Fibroblast of skin of abdomen (primary cell): Measurements from ENCODE around the gene NHSL2.
A peak's percentile ranks its signal among the peaks of the same experiment; 100 is the strongest.

Experiments
- DNase-seq: peaks from one replicate; pipeline ENCODE4 v3.0.0-alpha.2; 2013

The NHSL2 gene

GRCh38 chrX:72114306-72114705, 203.7 kb downstream of the NHSL2 start:
- DNase-seq = no peak

GRCh38 chrX:72114807-72115206, 204.2 kb downstream of the NHSL2 start:
- no peak for DNase-seq

GRCh38 chrX:72115380-72115779, 204.7 kb downstream of the NHSL2 start:
- DNase-seq = no peak

GRCh38 chrX:72117636-72118210, 207.1 kb downstream of the NHSL2 start:
- DNase-seq = no peak

DNA sequence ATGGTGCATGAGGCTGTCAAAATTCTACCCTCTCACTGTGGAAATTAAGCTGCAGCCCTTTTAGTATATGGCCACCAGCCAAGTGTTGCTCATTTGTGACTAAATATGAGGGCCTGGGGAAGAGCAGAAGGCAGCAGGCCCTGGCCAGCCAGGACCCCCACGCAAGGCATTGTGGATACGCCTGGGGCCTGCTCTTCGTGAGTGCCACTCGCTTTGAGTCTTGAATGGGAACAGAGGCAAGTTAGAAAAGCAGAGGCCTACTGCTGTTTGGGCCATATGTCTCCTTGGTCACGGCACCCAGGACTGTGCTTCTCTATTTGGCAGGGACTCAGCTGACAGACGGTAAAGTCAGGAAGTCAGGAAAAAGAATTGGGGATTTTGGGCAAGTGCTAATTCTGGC, 210.2 kb downstream of the NHSL2 start:
- no peak for DNase-seq

DNA sequence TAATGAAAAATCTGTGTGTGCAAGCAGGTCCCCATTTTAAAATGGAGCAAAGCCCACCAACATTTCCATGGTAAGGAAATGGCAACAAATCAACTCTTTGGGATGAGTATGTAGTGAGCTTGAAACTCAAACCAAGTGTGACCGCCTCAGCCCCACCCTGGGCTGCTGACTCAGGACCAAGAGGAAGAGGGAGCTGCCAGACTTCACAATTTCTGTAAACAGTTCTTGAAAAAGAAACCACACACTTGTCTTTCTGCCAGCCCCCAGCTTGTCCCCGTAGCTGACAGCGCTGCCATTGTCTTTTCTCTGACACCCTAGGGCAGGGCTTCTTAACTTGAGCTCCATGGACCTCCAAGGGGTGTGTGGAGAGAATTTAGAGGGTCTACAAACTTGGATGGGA, 210.7 kb downstream of the NHSL2 start:
- peak; percentile 66 for DNase-seq

DNA sequence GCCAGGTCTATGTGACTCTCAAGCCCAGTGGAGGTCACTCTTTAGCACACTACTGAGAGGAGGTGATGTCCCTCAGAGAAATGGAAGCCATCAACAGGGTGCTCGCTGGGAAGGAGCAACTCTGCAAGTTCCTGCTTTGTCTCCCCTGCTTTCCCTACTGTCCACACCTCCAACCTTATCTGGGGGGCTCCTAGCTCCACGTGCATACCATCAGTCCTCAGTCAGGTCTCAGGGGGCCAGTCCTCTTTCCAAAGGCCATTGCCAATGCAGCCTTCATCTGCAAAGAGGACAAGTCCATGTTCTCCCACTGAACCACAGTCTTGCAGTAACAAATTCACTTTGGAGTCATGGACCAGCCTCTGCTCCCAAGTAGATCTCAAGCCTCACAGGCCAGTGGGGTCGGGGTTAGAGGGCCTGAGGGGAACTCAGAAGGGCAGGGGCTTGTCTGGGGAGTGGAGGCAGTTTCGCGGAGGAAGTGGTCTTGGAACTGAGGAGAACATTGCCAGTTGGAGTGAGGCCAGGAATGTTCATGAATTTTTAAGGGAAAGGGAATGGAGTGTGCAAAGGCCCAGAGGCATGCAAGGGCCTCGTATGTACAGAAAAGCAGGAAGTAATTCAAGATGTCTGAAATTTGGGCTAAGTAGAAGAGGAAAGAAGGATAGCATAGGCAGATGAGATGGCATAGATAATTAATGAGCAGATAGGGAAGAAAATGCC, 212.1 kb downstream of the NHSL2 start:
- no peak for DNase-seq

- DNase-seq = peak; percentile 46
Measured at GRCh38 chrX:72123471-72124185, 213.0 kb downstream of the NHSL2 start.

GRCh38 chrX:72124540-72125201, 214.0 kb downstream of the NHSL2 start:
- DNase-seq = no peak

DNA sequence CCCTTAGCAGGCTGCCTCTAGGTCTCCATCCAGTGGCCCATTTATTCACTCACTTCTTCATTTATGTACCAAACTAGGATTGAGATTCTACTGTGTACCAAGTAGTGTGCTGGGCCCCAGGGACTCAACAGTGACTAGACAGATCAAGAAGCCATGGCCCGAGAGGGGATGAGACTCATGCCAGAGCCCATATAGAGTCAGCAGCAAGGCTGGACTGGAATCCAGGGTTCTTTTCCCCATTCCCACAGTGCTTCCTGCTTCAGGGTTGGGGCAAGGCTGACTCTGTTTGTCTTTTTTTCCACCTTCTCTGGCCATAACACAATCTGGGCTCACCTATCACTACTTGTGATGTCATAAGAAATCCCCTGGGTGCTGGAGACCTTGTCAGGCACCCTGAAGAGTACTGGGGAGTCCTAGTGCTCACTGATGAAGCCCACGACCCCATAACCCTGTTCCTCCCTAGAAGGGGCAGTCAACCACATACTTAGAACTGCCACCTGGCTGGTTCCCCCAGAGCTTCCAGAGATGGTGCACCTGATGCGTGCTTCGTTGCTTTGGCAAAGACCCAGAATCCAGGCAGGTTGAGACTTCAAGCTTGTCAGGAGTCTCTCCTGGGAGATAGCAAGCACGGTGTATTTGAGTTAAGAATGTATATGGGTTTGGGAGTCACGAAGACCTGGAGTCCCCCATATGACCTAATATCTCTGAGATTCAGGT, 214.8 kb downstream of the NHSL2 start:
- DNase-seq = no peak

DNA sequence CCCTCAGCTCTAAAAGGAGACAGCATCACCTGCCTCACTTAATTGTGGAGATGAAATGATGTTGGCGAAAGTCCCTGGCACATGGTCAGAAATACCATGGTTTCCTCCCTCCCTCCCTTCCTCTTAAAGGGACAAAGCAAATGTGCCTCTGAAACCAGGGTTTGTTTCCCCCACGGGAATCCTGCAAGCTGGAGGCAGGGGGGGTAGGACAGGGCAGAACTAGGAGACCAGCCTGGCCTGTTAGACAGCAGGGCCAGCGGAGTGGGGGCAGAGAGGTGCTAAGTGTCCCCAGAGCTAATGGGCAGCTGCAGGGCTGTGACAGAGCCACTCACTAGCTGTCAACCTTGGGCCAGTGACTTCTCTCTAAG, 215.4 kb downstream of the NHSL2 start:
- no peak for DNase-seq

DNA sequence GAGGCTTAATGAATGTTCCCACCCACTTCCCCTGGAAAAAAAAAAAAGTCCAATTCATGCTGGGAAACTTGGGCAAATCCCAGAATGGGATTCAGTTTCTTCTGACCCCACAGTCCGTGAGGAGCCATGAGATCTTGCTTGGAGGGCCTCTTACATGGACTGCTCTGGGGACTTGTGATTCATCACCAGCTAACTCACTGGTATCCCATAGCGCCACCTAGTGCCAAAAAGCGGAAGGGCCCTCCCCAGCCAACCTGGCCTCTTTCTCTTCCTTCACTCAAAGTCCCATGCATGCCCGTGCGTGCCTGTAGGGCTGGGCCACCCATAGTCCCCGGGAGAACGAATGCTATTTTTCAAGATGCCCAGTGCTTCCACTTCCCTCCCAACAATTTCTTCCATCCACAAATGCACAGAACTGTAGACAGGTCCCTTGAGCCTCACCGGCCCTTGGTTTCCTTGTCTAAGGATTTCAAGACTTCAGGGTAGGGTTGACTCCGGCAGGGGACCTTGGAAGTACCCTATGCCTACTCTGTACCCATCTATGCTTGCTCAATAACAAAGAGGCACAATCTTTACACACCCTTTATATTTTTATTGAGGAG, 216.0 kb downstream of the NHSL2 start:
- DNase-seq = peak; percentile 86

DNA sequence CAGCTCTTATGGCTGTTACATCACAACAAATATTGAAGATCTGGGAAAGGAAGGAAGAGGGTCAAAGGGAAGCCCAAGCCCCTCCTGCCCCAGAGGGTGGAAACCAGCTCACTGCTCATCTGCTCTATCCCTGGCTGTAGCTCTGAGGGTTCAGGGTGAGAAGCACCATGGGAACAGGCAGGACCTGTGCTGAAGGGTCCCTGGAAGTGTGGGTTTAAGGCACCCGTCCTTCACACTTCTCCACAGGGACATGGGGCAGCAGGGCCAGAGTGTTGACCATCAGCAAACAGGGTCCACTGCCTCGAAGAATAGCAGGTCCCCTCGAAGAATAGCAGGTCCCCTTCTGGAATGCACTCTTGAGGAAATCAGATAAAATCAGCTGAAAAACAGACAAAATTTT, 216.7 kb downstream of the NHSL2 start:
- no peak for DNase-seq

DNA sequence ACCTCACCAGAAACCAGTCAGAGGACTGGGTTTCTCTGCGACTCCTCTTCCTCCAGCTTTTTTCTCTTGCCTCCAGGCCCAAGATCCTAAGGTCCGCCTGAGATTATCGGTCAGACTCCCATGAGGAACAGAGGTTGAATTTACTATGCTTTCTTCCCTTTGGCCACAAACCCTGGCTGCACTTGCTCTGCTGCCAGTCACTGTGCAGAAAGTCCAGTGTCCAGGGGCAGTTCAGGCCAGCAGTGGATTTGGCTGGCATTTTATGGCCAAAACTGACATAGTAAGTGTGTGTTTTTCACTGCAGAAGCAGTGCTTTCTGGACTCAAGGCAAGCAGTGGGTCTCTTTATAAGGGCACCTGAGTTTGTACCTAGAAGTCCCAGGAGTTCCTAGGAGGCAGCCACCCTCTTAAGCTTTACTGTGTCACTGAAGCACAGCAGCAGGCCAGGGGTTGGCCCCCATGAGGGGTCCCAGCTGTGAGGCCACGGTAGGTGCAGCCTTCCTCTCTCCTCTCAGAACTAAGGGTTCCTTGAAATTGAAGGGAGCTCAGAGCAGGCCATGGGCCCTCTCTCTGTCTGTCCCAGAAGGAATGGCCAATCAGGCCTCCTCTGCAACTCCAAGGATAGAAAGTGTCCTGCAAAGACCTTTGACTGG, 217.7 kb downstream of the NHSL2 start:
- no peak for DNase-seq

DNA sequence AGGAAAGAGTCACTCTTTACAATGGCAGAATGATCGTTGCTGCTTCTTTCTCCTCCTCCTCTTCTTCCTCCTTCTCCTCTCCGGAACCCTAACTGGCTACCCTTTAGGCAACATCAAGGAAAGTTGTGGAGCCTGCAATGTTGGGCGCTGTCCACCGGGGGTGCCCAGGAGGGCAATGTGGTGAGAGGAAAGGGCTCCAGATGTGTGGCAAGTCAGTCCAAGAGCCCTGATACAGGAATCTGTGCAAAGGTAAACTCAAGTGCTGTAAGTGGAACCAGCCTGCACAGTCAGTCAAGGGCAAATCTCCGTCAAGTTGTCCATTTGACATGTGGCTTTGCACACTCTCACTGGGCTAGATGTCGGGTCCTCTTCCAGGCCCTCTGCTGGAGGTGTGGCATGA, 218.2 kb downstream of the NHSL2 start:
- no peak for DNase-seq

GRCh38 chrX:72129661-72130060, 219.0 kb downstream of the NHSL2 start:
- no peak for DNase-seq

DNA sequence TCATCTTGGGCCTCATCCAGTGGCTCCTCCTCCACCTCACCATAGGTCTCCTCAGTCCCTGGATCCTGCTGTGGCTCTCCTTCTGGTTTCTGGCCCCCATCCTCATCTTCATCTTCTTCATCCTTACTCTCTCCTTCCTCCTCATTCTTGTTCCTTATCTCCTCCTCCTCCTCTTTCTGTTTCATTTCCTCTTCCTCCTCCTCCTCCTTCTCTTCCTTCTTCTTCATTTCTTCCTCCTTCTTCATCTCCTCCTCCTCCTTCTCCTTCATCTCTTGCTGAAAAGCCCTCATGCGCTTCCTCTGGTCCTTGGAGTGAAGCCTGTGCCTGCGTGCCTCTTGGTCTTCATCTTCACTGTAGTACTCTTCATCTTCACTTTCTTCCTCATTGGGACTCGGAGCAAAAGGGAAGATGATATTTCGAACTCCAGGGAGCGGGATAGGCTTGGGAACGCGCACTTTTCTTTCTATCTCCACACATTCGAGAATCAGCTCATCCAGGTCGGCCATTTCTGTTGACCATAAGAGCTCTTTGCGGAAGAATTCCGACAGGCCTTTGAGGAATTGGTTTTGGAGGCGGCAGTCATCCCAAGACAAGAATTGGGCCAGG, 219.6 kb downstream of the NHSL2 start:
- no peak for DNase-seq

DNA sequence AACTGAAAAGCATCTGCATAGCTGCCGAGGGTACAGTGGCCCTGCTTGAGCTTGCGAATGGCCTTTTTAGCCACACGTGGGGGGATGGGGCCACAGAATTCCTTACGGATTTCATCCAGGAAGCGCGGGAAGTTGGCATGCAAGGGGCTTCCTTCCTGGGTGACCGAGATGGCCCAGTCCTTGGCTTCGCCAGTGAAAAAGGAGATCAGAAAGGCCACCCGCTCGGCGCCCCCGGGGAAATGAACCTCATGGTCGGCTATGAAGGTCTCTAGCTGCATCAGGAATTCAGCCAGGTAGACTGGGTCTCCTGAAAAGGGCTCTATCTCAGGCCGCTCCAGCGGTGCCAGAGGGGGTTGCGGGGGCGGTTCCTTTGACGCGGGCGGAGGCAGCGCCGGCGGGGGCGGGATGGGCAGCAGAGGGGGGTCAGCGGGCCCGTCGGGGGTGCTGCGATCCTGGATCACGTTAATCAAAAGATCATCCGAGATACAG, 220.2 kb downstream of the NHSL2 start:
- DNase-seq = no peak

GRCh38 chrX:72131317-72132294, 221.0 kb downstream of the NHSL2 start, which contains the start of gene RTL5:
Gene RTL5 (minus strand): TSS chrX:72131915.
- DNase-seq = peak; percentile 82

GRCh38 chrX:72132456-72132855, 221.8 kb downstream of the NHSL2 start:
- no peak for DNase-seq
